H9 (cell line): ENCODE measurements around the gene CPM. TPM values are rescaled to one million over a fixed set of nuclear protein-coding genes. Genes with fewer than 3 reads are reported as not detected.

Experiments
- DNase-seq: peaks from one replicate; pipeline ENCODE4 v3.0.0-alpha.2; 2017
- H2AFZ ChIP-seq: one replicate; pipeline ENCODE4 v1.6.1; 2013; ENCODE audit warnings: mild to moderate bottlenecking, low read length, control low read depth, moderate library complexity
- H2AK5ac ChIP-seq: 2 replicates; pipeline ENCODE4 v1.6.1; 2013; ENCODE audit warnings: low read length, control low read depth, mixed read lengths; ENCODE audit not compliant: insufficient read length
- H2BK120ac ChIP-seq: one replicate; pipeline ENCODE4 v1.6.1; 2013; ENCODE audit warnings: low read depth, mild to moderate bottlenecking, low read length, control low read depth, inconsistent platforms; ENCODE audit not compliant: poor library complexity, severe bottlenecking
- H2BK12ac ChIP-seq: 2 replicates; pipeline ENCODE4 v1.6.1; 2013; ENCODE audit warnings: low read length, control low read depth, mixed read lengths, low read depth; ENCODE audit not compliant: insufficient read length
- H2BK15ac ChIP-seq: 2 replicates; pipeline ENCODE4 v1.6.1; 2013; ENCODE audit warnings: low read depth, low read length, control low read depth
- H2BK20ac ChIP-seq: one replicate; pipeline ENCODE4 v1.6.1; 2013; ENCODE audit warnings: low read depth, mild to moderate bottlenecking, low read length, control low read depth, inconsistent platforms; ENCODE audit not compliant: poor library complexity, severe bottlenecking
- H2BK5ac ChIP-seq: 2 replicates; pipeline ENCODE4 v1.6.1; 2013; ENCODE audit warnings: low read length, control low read depth, mixed read lengths; ENCODE audit not compliant: insufficient read length
- H3K14ac ChIP-seq: 2 replicates; pipeline ENCODE4 v1.6.1; 2013; ENCODE audit warnings: low read length, control low read depth; ENCODE audit not compliant: insufficient read depth
- H3K18ac ChIP-seq: 2 replicates; pipeline ENCODE4 v1.6.1; 2013; ENCODE audit warnings: low read depth, mild to moderate bottlenecking, mixed read lengths, low read length, control low read depth; ENCODE audit not compliant: insufficient read length
- H3K23ac ChIP-seq: 2 replicates; pipeline ENCODE4 v1.6.1; 2013; ENCODE audit warnings: low read length, control low read depth, mixed read lengths, low read depth; ENCODE audit not compliant: insufficient read length
- H3K23me2 ChIP-seq: 2 replicates; pipeline ENCODE4 v1.6.1; 2013; ENCODE audit warnings: low read depth, mild to moderate bottlenecking, mixed read lengths, low read length, control low read depth; ENCODE audit not compliant: insufficient read length, poor library complexity, severe bottlenecking
- H3K27ac ChIP-seq: 2 replicates; pipeline ENCODE4 v1.5.1; 2013; ENCODE audit warnings: low read length, control low read depth, mixed read lengths, low read depth; ENCODE audit not compliant: insufficient read length
- H3K27me3 ChIP-seq: 2 replicates; pipeline ENCODE4 v1.6.1; 2013; ENCODE audit warnings: low read length, control low read depth, inconsistent platforms; ENCODE audit not compliant: insufficient read depth
- H3K4ac ChIP-seq: 2 replicates; pipeline ENCODE4 v1.6.1; 2013; ENCODE audit warnings: low read depth, mild to moderate bottlenecking, control low read depth, inconsistent platforms, low read length, moderate library complexity
- H3K4me1 ChIP-seq: 2 replicates; pipeline ENCODE4 v1.6.1; 2013; ENCODE audit warnings: low read length, control low read depth, inconsistent platforms; ENCODE audit not compliant: insufficient read depth
- H3K4me2 ChIP-seq: 2 replicates; pipeline ENCODE4 v1.6.1; 2013; ENCODE audit warnings: low read length, control low read depth, mixed read lengths; ENCODE audit not compliant: insufficient read length, insufficient read depth
- H3K56ac ChIP-seq: 2 replicates; pipeline ENCODE4 v1.6.1; 2013; ENCODE audit warnings: low read depth, mild to moderate bottlenecking, mixed read lengths, low read length, control low read depth; ENCODE audit not compliant: insufficient read length
- H3K79me1 ChIP-seq: 2 replicates; pipeline ENCODE4 v1.6.1; 2013; ENCODE audit warnings: low read depth, mild to moderate bottlenecking, moderate library complexity, low read length, control low read depth, inconsistent platforms; ENCODE audit not compliant: insufficient read depth, poor library complexity, severe bottlenecking
- H3K79me2 ChIP-seq: 2 replicates; pipeline ENCODE4 v1.6.1; 2013; ENCODE audit warnings: low read length, control low read depth, inconsistent platforms; ENCODE audit not compliant: insufficient read depth
- H3K9ac ChIP-seq: 2 replicates; pipeline ENCODE4 v1.6.1; 2013; ENCODE audit warnings: low read length, control low read depth, mixed read lengths; ENCODE audit not compliant: insufficient read length; ENCODE audit errors: extremely low read depth
- H3K9me3 ChIP-seq: one replicate; pipeline ENCODE4 v1.6.1; 2013; ENCODE audit warnings: low read depth, low read length, inconsistent platforms; ENCODE audit not compliant: control insufficient read depth
- H3T11ph ChIP-seq: one replicate; pipeline ENCODE4 v1.6.1; 2013; ENCODE audit warnings: mild to moderate bottlenecking, low read length, control low read depth, inconsistent platforms
- H4K20me1 ChIP-seq: one replicate; pipeline ENCODE4 v1.6.1; 2013; ENCODE audit not compliant: control insufficient read depth, insufficient read length, insufficient read depth
- H4K5ac ChIP-seq: 2 replicates; pipeline ENCODE4 v1.6.1; 2013; ENCODE audit warnings: low read depth, mild to moderate bottlenecking, mixed read lengths, low read length, control low read depth; ENCODE audit not compliant: insufficient read length
- H4K8ac ChIP-seq: replicated peaks from 2 replicates; pipeline ENCODE4 v1.6.1; 2013; ENCODE audit warnings: low read length, control low read depth, mixed read lengths, low read depth; ENCODE audit not compliant: insufficient read length
- H4K91ac ChIP-seq: 2 replicates; pipeline ENCODE4 v1.6.1; 2013; ENCODE audit warnings: low read depth, mild to moderate bottlenecking, moderate library complexity, mixed read lengths, low read length, control low read depth; ENCODE audit not compliant: insufficient read length
- H3K27ac Mint-ChIP-seq, 3 experiments: 2 replicates in 2 of 3; 3 replicates in 1 of 3; pipeline ENCODE4 v1.8.0; 2020 to 2021; ENCODE audit warnings: mixed read lengths in 3 of 3, mild to moderate bottlenecking in 1 of 3, moderate library complexity in 1 of 3
- H3K27me3 Mint-ChIP-seq: 2 replicates; pipeline ENCODE4 v1.8.0; 2021; ENCODE audit warnings: low read depth, mild to moderate bottlenecking, moderate library complexity, mixed read lengths
- H3K36me3 Mint-ChIP-seq, 3 experiments: 2 replicates in 2 of 3; 3 replicates in 1 of 3; pipeline ENCODE4 v1.8.0; 2020 to 2021; ENCODE audit warnings: low read depth in 3 of 3, mixed read lengths in 3 of 3; ENCODE audit not compliant: insufficient read depth in 1 of 3
- H3K4me1 Mint-ChIP-seq, 2 experiments: 2 replicates each; pipeline ENCODE4 v1.8.0; 2020; ENCODE audit warnings: mixed read lengths in 2 of 2
- H3K4me3 Mint-ChIP-seq, 2 experiments: 2 replicates in 1 of 2; 3 replicates in 1 of 2; pipeline ENCODE4 v1.8.0; 2020 to 2021; ENCODE audit warnings: mild to moderate bottlenecking in 2 of 2, mixed read lengths in 2 of 2, moderate library complexity in 1 of 2
- H3K9me3 Mint-ChIP-seq, 2 experiments: 2 replicates in 1 of 2; 3 replicates in 1 of 2; pipeline ENCODE4 v1.8.0; 2020; ENCODE audit warnings: mild to moderate bottlenecking in 2 of 2, mixed read lengths in 2 of 2, moderate library complexity in 1 of 2
- WGBS: extraction: QIAGEN DNeasy Blood & Tissue Kit; methylation state at CpG from one replicate; pipeline ENCODE4 v1.1.7; 2013; ENCODE audit warnings: missing lambda C conversion rate, low lambda C conversion rate, mixed read lengths; ENCODE audit not compliant: insufficient read length; ENCODE audit errors: extremely low coverage; 5-methylcytosine and 5-hydroxymethylcytosine counted together
- total RNA-seq: library from RNA; stranded (reverse); gene quantifications from 2 replicates; pipeline ENCODE4 v1.2.1, GENCODE V29; 2021
- TF ChIP-seq, protein P1 (sequence below): fragments of 200-600 bp; sonication (generic); conservative IDR thresholded peaks from 3 replicates; pipeline ENCODE4 v1.8.0; 2021; ENCODE audit warnings: antibody characterized with exemption, mild to moderate bottlenecking

The CPM gene
- total RNA-seq, 1 experiment from 2014 or later: 1.2 TPM

DNA sequence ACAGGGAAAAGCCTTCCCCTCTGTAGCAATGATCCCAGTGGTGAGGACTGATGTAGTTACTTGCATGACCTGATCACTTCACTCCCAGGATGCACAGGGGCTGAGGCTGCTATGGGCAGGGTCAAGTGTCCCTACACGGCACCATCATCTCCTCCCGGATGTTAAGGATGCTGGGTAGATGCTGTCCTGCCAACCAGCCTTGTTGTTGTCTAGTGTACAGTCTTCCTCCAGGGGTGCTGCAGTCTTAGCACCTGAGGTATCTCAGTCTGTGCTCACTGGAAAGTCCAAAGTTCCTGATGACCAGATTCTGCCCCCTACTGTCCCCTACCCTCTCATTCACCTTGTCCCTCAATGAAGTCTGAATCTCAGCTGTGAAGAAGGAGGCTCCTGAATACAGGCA, 20.1 kb downstream of the CPM start:
- no peak overlapping the region for H3K14ac ChIP-seq
- no peak for DNase-seq
- no peak overlapping the region for H3K4me2 ChIP-seq
- H2AFZ ChIP-seq: no peak overlapping the region
- TF ChIP-seq, protein P1, sequence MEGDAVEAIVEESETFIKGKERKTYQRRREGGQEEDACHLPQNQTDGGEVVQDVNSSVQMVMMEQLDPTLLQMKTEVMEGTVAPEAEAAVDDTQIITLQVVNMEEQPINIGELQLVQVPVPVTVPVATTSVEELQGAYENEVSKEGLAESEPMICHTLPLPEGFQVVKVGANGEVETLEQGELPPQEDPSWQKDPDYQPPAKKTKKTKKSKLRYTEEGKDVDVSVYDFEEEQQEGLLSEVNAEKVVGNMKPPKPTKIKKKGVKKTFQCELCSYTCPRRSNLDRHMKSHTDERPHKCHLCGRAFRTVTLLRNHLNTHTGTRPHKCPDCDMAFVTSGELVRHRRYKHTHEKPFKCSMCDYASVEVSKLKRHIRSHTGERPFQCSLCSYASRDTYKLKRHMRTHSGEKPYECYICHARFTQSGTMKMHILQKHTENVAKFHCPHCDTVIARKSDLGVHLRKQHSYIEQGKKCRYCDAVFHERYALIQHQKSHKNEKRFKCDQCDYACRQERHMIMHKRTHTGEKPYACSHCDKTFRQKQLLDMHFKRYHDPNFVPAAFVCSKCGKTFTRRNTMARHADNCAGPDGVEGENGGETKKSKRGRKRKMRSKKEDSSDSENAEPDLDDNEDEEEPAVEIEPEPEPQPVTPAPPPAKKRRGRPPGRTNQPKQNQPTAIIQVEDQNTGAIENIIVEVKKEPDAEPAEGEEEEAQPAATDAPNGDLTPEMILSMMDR: peak; percentile 39; the same call in 2 of the 3 replicates
- no peaks in the 10 kb centered on the region for H3K27me3 ChIP-seq
- H2AK5ac ChIP-seq: no peak overlapping the region
- Mint-ChIP-seq H3K27ac (no peak overlapping the region), H3K4me3 (no peak overlapping the region), H3K4me1 (no peaks in the 10 kb centered on the region), H3K27me3 (no peaks in the 10 kb centered on the region), H3K36me3 (no peaks in the 10 kb centered on the region), H3K9me3 (no peaks in the 10 kb centered on the region)
- H2BK20ac ChIP-seq: no peak overlapping the region
- H3K23me2 ChIP-seq: no peaks in the 10 kb centered on the region
- no peak overlapping the region for H2BK15ac ChIP-seq
- no peak overlapping the region for H2BK12ac ChIP-seq
- no peaks in the 10 kb centered on the region for H4K20me1 ChIP-seq
- no peak overlapping the region for H3K23ac ChIP-seq
- no peak overlapping the region for H4K8ac ChIP-seq
- H3K79me1 ChIP-seq: no peaks in the 10 kb centered on the region
- no peaks in the 10 kb centered on the region for H3K79me2 ChIP-seq
- H4K5ac ChIP-seq: no peak overlapping the region
- no peak overlapping the region for H4K91ac ChIP-seq
- no peak overlapping the region for H2BK120ac ChIP-seq
- no CpG with 5 or more reads among the region's 2 CpGs for WGBS
- no peaks in the 10 kb centered on the region for H3K9me3 ChIP-seq
- H2BK5ac ChIP-seq: no peak overlapping the region
- no peak overlapping the region for H3K9ac ChIP-seq
- H3K56ac ChIP-seq: no peak overlapping the region
- no peak overlapping the region for H3K27ac ChIP-seq
- H3K18ac ChIP-seq: no peak overlapping the region
- no peak overlapping the region for H3T11ph ChIP-seq
- no peaks in the 10 kb centered on the region for H3K4me1 ChIP-seq
- no peak overlapping the region for H3K4ac ChIP-seq
